ENCODE measurements around the gene RHCG. TPM values are rescaled to one million over a fixed set of nuclear protein-coding genes. Genes with fewer than 3 reads are reported as not detected.

The RHCG gene
- total RNA-seq, 2 experiments from 2014 or later: not detected

- Mint-ChIP-seq H3K9me3 (no peaks in the 10 kb centered on the region), H3K36me3 (ENCODE audit: low read depth) (no peaks in the 10 kb centered on the region), H3K4me3 (no peak overlapping the region), H3K27ac (no peak overlapping the region), H3K4me1 (ENCODE audit: low read depth) (no peaks in the 10 kb centered on the region), H3K27me3 (peaks cover 16% of the 10 kb centered on the region)
- ChIA-PET POLR2A (no interaction called here), CTCF (no interaction called here)
- ATAC-seq: no peak
- TF ChIP-seq CTCF (IDR thresholded peaks at IDR 0.05): no peak
- no peak for DNase-seq
- intact Hi-C loops (cut with micrococcal nuclease): no loop called here
These were observed 15.9 kb downstream of the RHCG start for GRCh38 chr15:89480505-89480904.

GRCh38 chr15:89479173-89479572 is 17.2 kb downstream of the RHCG start:
- no peak overlapping the region for H3K4me3 Mint-ChIP-seq
- CTCF ChIA-PET: interaction anchor here (1.4 to 2.0 kb wide), 2 partner anchors 36 to 120 kb away, joined by 4 to 5 read pairs; no protein-coding TSS in a partner anchor
- H3K9me3 Mint-ChIP-seq: no peaks in the 10 kb centered on the region
- H3K27ac Mint-ChIP-seq: no peak overlapping the region
- ATAC-seq: no peak
- no peaks in the 10 kb centered on the region for H3K36me3 Mint-ChIP-seq (ENCODE audit: low read depth)
- intact Hi-C loops (cut with micrococcal nuclease): no loop called here
- H3K27me3 Mint-ChIP-seq: peaks cover 16% of the 10 kb centered on the region
- TF ChIP-seq CTCF (IDR thresholded peaks at IDR 0.05): no peak
- no peak for DNase-seq
- POLR2A ChIA-PET: no interaction called here
- no peaks in the 10 kb centered on the region for H3K4me1 Mint-ChIP-seq (ENCODE audit: low read depth)

GRCh38 chr15:89477411-89478242 is 18.8 kb downstream of the RHCG start:
- Mint-ChIP-seq H3K4me1 (ENCODE audit: low read depth) (no peaks in the 10 kb centered on the region), H3K4me3 (no peak overlapping the region), H3K27me3 (peaks cover 14% of the 10 kb centered on the region), H3K9me3 (no peaks in the 10 kb centered on the region), H3K27ac (no peak overlapping the region), H3K36me3 (ENCODE audit: low read depth) (no peaks in the 10 kb centered on the region)
- TF ChIP-seq CTCF (IDR thresholded peaks at IDR 0.05): no peak
- ChIA-PET POLR2A (no interaction called here), CTCF (no interaction called here)
- DNase-seq (no peak), ATAC-seq (no peak)
- intact Hi-C loops (cut with micrococcal nuclease): no loop called here

DNA sequence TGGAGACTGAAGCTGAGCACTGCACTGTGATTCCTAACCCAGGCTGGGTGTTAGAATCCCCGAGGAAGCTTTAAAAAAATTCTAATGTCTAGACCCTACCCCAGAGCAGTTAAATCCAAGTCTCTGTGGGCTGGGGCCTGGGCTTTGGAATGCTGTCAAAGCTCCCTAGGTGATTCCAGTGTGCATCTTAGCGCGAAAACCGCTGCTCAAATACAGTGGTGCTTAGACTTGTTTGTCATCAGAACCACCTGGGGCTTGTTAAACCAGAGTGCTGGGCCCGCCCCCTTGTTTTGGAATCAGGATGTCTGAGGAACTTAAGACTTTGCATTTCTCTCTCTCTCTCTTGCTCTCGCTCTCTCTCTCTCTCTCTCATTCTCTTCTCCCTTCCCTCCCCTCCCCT is 20.7 kb downstream of the RHCG start:
- ChIA-PET CTCF (interaction anchor here (0.7 to 3.1 kb wide), 2 partner anchors 117 to 322 kb away, joined by 3 to 14 read pairs; no protein-coding TSS in a partner anchor), POLR2A (no interaction called here)
- no peak overlapping the region for H3K27ac Mint-ChIP-seq
- peaks cover 9% of the 10 kb centered on the region for H3K27me3 Mint-ChIP-seq
- no peak overlapping the region for H3K4me3 Mint-ChIP-seq
- ATAC-seq (no peak), DNase-seq (no peak)
- no peaks in the 10 kb centered on the region for H3K4me1 Mint-ChIP-seq (ENCODE audit: low read depth)
- H3K9me3 Mint-ChIP-seq: no peaks in the 10 kb centered on the region
- intact Hi-C loops (cut with micrococcal nuclease): no loop called here
- H3K36me3 Mint-ChIP-seq (ENCODE audit: low read depth): no peaks in the 10 kb centered on the region
- TF ChIP-seq CTCF (IDR thresholded peaks at IDR 0.05): no peak

DNA sequence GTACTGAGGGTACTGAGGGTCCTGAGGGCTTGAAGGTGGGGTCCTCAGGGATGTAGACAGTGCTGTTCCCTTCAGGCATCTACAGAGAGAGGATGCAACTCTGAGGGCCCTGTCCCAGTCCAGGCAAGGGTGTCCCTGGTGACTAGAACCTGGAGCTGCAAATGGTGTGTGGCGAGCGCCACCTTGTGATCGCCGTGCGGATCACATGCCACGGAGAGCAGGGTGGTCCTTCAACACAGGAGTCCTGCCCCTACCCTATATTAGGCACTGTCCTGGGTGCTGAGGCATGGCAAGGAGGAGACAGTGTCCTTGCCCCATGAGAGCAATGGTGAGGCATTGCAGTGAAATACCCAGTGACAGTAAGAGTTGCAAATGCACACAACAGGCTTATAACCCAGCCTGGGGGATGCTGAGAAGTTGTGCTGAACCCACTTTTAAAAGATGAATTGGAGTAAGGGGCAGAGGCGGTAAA is 23.6 kb downstream of the RHCG start:
- no peaks in the 10 kb centered on the region for H3K36me3 Mint-ChIP-seq (ENCODE audit: low read depth)
- peak; percentile 87 for TF ChIP-seq CTCF (IDR thresholded peaks at IDR 0.05)
- no peaks in the 10 kb centered on the region for H3K9me3 Mint-ChIP-seq
- DNase-seq (peak; percentile 71), ATAC-seq (peak; percentile 85)
- H3K27me3 Mint-ChIP-seq: peaks cover 10% of the 10 kb centered on the region
- H3K27ac Mint-ChIP-seq: no peak overlapping the region
- peaks cover 3% of the 10 kb centered on the region for H3K4me1 Mint-ChIP-seq (ENCODE audit: low read depth)
- ChIA-PET POLR2A (interaction anchor here (1.0 to 1.2 kb wide), 2 partner anchors 19 to 23 kb away, joined by 3 read pairs; no protein-coding TSS in a partner anchor), CTCF (interaction anchor here (0.8 to 4.1 kb wide), 12 partner anchors 17 to 115 kb away, joined by 3 to 50 read pairs (median 6); no protein-coding TSS in a partner anchor)
- no peak overlapping the region for H3K4me3 Mint-ChIP-seq
- intact Hi-C loops (cut with micrococcal nuclease): loop anchor here (5.0 kb wide), 1 partner anchor 116 kb away; no protein-coding TSS in a partner anchor

Measured in activated CD8-positive, alpha-beta T cell treated with anti-CD3 and anti-CD28 coated beads for 36 hours (primary cell).